DMS53 treated with DMSO at 0.1 percent for 48 hours (cell line): ENCODE results near the gene ZMIZ1.

Experiments
- DNase-seq: peaks from one replicate; lab custom pipeline; 2025; ENCODE audit not compliant: unreplicated experiment; lab: John Stamatoyannopoulos, UW

ZMIZ1 gene

DNA sequence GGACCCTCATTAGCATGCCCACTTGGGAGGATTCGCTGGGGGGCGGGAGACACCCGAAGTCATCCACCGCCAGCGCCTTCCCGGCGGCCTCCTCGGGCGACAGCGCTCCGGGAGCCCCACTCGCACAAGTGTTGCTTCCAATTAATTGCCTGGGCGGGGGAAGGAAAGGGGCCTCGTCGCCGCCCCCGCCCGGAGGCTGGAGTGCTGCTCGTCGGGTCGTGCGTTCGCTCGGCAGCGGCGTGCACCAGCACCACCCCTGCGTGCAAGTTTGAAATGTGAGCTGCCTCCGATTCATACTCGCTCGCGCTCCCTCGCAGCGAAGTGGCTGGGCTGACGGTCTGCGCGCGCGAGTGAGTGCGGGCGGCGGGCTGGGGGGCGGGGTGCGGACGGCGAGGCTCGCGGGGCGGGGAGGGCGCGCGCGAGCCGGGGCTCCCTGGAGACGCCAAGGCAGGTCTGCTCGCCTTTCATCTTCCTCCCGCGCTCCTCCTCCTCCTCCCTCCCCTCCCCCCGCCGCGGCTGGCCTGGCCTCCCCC lies 173.9 kb downstream of the ZMIZ1 start:
- no peak for DNase-seq

DNA sequence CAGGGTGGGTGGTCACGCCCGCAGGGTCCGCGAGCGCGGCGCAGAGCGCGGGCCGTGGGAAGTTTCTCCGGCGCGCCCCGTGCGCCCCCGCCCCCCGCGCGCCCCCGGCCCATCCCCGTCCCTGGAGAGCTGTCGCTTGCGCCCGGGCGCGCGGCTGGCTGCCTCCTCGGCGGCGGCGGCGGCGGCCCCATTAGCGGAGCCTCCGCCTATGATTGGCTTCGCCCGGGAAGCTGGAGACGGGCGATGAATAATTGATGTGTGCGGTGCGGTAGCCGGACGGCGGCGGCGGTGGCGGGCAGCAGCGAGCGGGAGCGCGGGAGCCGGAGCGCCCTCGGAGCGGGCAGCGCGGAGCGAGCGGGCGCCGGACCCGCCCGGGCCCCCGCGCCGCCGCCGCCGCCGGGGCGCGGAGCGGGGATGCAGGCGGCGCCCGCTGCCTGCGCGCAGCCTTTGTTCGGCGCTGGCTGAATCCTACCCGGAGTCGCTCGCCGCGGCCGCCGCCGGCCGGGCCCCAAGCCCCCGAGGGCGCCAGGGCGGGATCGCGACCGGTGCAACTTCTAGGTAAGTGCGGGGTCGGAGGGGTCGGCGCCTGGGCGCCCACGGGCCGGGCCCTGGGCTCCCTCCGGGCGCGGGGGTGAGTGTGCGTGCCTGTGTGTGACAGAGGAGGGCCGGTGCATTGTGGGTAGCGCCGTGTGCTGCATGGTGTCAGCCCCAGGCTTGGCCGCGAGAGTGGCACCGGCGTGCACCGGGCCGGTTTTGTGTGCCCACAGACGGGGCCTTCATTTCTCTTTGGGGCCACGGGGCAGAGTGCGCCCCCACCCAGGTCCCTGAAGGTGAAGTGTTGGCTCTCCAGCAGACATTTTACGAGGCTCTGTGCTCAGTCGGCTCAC lies 174.7 kb downstream of the ZMIZ1 start:
- DNase-seq = no peak

DNA sequence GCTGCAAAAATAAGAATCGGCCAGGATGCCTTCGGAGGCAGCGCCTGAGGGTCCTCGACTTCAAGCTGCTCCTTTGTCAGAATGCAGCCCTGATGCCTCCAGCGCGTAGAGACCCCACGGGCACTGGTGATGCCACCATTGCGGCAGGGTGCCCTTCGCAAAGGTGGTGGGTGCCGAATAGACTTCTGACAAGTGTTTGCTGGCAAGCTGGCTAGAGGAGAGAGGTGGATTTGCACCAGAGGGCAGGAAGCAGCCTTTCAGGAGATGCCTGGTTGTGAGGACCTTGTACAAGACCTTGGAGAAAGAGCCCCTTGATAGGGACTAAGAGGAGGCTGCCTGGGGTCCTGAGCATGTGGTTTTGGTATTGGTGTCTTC lies 175.3 kb downstream of the ZMIZ1 start:
- DNase-seq = no peak

DNA sequence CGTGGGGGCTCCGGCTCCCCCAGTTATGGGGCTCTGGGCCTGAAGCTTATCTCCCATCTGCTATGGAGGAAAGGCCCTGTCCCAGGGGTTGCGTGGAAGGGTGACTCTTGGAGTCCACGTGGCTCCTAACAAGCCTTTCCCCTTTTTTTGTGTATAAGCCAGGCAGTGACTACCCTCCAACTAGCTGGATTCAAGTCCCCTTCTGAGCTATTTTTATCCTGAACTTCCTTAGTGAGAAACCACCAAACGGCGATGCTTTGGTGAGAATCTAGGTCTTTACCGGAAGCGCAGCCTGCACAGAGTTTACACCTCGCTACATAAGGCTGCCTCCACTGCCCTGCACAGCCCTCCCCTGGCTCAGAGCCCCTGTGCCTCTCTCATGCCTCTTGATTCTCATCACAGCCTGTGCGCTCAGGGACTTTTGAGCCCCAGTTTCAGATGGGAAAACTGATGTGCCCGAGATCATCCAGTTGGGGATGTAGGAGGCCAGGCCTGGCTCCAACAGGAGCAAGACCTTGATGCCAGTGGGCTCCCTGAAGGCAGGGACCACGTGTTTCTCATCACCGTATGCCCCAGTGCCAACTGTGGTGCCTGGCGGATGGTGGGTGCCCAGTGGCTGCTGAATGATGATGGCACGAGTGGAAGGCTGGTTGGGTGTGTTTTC lies 176.2 kb downstream of the ZMIZ1 start:
- no peak for DNase-seq

DNA sequence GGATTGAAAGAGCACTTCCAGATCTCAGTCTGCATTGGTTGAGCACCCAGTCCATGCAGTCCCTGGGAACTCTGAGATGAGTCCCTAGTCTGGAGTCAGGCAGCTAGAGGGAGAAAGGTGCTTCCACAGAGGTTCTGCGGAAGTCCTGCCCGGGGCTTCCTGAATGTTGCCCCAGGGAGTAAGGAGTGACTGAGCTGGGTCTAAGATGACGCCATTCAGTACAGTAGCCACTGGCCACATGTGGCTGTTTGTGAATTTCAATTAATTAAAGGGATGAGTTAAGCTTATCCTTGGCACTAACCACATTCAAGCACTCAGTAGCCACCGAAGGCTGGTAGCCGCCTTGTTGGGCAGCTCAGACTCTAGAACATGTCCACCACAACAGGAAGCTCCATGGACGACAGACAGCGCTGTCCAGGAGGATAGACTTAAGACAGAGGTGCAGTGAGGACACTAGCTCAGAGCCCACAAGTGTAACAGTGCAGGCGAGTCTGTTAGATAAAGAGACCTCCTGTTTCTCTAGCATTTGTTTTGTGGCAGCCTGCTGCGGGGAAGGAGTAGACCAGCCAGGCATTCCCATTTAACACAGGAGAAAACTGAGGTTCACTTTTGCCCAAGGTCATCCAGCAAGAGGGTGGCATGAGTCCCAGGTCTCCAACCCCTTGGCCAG lies 176.9 kb downstream of the ZMIZ1 start:
- no peak for DNase-seq

DNA sequence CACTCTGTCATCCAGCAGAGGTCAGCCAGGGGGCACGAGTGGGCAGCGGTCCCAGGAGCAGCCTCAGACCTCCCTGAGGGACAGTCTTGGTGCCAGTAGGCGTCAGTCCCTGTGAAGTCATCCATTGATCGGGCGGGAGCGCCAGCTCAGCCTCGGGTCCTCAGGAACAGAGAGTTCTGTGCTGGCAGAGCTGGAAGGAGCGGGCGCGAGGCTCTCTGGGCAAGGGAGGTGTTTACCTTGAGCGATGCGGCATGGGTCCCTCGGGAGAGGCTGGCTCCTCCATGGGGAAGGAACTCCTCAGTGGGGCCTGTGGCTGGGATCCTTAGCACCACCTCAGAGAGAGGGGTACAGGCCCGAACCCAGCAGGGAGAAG lies 177.4 kb downstream of the ZMIZ1 start:
- no peak for DNase-seq

DNA sequence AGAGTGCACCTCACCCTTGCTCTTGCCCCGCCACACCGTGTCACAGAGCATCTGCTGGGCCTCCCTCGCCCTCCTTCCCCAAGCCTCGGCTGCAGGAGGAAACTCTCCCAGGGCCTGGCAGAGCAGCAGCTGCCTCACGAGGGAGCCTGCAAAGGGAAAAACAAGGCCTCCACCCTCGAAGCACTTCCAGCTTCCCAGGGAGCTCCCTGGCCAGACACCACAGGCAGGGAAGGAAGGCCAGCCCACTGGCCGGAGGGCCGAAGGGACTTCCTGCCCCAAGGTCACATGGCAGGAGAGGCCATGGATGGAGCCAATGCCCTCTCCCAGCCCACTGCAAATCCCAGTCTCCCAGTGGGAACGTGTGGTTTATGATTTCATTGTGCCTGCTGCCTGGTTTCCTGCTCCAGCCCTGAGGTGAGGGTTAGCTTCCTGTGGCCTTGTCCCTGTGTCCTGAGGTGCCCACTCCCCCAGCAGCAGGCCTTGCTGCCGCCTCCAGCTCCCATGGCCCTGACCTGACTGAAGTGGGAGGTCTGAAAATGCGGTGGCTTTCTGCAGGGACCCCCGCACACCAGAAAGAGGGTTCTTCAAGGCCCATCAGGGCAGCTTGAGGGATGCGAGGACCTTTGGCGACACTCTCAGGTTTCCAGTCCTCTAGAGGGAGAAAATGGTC lies 178.0 kb downstream of the ZMIZ1 start:
- no peak for DNase-seq

DNA sequence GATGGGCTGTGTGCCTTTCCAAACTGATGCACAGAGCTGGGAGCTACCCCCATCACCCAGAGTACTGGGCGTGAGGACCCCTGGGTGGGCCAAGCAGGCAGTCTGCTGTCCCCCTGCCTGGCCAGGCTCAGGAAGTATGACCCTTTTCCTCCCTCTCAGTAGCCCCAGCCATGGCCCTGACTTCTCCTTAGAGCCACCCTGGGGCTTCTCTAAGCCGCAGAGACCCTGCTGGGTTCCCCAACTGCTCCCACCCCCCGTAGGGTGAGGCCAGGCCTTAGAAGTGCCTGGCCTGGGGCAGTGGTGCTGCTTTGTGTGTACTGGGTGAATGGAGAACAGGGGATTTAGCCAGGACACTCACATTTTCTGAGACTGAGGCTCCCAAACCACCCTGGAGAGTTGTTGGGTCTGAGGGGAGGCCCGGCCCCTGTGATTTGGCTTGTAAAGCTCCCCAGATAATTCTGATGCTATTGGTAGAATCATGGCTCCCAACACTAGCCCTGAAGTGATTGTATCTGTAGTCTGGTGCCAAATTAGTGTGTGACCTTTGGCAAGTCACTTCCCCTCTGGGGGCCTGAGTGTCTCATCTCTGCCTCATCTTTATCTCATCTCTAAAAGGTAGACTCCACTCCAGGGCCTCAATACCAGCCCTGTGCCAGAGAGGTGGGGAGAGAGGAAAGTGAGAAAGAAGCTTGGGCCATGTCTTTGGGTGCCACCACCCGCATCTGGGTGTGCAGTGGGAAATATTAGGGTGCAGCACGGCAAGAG lies 178.8 kb downstream of the ZMIZ1 start:
- no peak for DNase-seq

DNA sequence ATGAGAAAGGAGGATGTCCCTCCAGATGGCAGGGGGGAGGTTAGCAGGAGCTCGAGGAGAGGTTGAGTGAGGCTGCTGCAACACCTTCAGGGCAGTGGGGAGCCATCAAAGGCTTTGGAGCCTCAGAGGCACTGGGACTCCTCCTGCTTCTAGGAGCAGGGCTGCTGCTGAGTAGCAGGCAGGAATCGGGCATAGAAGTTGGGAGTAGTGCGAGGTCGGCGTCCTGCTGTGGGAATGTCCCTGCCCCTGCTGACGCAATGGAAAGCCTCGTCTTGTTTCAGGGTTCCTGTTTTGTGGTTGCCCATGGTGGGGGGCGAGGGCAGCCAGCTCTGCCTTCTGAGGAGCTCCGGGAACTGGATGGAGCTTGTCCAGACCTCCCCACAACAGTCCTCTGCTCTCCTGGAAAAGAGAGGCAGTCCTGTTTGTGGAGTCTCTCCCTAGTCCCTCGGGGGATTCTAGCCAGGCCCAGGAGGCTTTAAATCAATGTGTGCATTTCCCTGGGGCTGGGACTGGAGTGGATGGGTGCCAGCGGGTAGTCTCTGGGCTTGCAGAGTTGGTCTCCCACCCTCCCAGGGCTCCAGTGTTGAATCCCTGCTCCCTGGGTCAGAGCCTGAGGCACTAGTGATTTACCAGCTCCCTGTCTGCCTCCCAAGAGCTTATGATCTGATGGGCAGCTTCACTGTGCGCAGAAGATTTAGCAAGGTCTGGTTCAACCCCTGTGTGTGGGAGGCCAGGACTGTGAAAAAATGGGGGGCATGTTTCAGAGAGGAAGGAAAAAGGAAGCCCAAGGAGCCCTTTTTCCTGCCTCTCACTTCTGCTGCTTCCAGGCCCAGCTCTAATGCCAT lies 179.8 kb downstream of the ZMIZ1 start:
- no peak for DNase-seq

DNA sequence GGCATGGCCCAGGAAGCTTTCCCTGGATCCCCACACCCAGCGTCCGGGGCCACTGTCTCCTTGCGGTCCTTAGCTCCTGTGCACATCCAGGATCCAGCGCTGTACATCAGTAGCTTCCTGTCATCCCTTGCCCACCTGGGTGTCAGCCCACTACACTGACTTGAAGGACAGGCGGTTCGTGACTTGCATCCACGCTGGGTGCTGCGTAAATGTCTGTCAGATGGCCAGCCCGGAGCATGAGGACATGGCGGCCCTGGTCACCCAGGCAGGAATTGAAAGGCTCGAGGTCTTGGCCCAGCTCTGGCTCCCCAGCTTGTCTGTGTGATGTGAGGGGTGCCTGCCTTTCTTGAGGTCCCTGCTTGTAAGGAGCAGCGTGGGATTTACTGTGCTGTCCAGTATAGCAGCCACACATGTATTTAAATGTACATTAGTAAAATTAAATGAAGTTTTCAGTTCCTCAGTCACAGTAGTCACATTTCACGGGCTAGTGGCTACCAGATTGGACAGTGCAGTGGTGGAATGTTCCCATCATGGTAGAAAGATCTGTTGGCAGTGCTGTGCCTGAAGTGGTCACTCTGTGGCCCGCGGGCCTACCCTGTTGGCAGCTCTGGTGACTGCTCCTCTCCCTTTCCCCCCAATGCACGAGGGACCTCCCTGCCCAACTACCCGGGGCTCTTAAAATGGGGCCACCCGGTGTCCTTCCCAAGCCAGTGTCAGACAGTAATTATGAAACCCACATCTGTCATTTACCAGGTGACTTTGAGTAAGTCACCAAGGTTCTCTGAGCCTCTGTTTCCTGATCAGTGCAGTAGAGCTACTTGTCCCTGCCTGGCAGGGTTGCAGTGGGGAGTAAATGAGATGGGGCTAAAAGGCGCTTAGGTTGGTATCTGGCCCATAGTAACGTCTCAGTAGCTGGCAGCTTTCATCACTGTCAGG lies 180.7 kb downstream of the ZMIZ1 start:
- no peak for DNase-seq

DNA sequence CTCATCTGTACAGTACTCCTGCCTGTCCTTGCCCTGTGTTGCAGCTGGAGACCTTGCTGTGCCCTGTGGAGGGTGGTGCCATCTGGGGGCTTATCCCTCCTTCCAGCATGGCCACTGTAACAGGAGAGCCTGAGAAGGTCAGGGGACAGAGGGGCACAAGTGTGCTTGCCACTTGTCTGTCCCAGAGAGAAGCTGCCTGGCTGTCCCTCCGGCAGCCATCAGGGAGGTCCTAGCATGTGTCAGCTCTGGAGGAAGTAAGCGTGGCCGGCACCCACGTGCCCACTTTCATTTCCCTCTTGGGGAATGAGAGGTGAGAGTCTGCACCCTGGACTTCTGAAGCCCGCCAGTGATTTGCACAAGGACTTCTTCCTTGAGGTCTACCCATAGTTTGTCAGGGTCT lies 181.5 kb downstream of the ZMIZ1 start:
- DNase-seq = no peak

DNA sequence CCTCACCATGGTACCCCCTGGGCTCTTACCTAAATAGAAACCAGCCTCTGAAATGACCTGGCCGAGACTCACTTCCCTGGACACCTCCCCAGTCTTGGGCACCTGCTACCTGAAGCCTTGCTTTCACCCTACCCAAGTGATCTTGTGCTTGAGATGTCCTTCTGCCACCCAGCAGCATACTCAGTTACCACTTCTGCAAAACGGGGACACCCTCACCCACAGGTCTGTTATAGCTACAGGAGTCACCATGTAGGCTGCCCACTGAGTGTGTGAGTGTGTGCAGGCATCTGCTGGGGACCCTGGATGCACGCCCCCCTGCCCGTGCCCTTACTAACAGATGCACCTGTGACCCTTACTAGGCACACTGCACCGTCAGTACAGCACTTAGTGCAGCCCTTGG lies 183.7 kb downstream of the ZMIZ1 start:
- DNase-seq = no peak

DNA sequence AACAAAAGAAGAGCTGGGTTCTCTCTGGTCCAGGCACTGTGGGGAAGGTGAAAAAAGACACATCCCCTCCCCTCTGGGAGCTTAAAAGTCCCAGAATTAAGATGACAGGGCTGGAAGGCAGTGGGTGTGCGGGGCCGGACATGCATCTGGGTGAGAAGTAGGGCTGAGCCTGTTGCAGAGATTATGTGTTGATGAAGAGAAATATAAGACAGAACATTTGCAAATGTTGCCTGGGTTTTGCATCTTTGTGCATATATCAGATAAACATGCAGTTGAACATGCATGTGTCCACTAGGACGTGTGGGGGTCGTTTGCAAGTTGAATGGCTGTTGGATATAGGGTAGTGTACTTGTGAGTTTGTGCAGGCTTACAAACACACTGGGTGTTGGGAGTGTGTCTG lies 184.2 kb downstream of the ZMIZ1 start:
- no peak for DNase-seq

DNA sequence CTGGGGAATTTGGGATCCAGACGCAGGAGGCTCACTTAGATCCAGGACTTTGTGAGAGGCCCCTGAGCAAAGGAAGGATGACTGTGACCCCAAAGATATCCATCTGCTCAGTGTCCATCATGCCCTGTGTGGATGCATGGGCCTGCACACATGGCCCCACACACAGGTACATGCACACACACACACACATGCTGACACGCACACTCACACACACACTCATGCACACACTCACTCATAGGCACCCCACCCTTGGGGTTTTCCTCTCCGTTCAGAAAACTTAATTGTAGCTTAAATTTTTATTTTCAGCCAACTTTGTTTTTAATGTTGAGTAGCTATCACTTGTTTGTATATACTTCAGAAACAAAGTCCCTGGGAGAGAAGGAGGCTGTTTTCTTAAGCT lies 184.9 kb downstream of the ZMIZ1 start:
- DNase-seq = no peak

DNA sequence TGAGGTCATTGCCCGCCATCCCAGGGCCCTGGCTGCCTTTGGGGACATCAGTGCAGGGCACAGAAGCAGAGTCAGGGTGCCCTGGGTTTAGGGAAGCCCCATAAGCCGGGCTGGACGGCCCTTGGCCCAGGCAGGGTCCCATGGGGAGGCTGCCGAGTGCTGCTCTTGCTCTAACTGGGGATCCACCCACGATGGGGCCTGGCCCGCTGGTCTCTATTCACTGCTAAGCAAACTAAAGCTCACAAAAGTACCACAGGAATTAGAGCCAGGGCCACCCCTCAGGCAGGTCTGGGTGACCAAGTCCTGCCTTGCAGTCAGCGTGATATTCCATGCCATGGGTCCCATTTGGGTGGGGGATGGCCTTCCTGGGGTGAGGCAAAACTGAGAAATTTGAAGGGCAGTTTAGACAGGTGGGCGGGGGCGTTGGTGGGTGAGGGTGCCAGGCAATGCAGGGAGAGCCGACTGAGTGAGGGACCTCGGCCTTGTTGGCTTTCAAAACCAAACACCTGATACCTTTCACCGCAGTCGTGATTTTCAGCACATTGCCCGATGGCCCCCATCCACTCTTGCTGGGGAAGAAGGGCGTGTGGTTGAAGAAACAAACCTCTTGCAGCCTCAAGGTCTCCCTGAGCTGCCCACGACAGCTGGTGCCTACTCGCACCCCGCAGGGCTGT lies 185.7 kb downstream of the ZMIZ1 start:
- no peak for DNase-seq

DNA sequence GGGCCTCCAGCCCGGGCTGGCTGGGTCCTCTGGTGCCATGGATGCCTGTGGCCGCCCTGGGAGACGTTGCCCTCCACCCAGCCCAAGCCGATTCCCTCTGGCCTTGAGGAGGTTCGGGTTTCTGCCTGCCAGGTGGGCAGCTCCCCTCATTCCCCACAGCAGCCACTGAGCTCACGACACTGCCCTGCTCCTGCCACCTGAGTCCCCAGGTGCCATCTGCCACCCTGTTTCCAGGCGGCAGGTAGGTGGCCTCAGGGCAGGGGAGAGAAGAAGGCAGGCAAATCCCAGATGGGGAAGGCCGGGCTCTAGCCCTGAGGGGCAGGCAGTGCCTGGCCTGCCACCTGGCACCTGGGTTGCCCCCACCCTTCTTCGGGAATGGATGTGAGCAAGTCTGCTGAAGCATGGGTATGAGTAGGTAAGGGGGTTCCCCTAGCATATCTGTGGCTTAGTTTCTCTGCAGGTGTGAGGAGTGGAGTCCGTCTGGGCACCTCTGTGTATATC lies 186.3 kb downstream of the ZMIZ1 start:
- DNase-seq = no peak

DNA sequence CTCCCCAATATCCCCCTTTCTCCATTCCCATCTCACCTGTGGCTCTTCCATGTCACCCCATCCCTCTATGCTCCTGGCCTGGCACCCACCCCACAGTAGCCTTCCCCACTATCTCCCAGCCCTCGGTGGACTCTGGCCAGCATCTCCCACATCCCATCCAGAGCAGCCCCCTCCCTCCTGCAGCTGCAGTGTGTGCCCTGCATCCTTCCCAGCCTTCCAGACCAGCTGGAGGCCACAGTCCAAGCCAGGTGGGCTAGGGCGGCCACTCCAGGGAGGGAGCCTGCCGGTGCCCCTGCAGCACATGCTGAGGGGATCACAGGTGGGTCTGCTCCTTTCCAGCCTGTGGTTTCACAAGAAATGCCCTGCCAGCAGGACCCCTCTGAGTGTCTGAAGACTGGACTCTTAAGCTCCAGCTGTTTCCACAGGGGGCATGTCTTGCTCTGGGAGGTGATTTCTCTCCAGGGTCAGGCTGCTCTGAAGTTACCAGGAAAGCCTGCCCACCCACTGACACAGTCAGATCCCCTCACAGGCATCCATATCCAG lies 187.6 kb downstream of the ZMIZ1 start:
- DNase-seq = no peak

DNA sequence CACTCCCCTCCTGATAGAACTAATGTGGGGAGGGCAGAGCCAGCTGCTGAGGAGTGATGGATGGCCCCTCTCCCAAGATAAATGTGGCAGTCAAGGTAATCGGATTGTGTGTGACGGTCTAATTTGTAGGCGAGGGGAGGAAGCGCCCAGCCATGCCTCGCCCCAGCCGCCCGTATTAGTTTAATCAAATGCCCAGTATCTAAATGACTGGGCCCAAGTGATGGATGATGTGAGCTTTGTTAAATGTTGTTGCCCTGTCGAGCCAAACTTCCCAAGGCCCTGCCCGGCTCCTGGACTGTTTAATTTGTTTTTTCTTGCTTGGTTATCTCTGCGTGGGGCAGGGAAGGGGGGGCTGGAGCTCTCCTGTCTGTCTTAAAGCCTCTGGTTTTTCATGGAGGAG lies 190.1 kb downstream of the ZMIZ1 start:
- DNase-seq = no peak
